IMR-90 (cell line): ENCODE data around the gene SLC2A8. TPM values are rescaled to one million over a fixed set of nuclear protein-coding genes. Genes with fewer than 3 reads are reported as not detected.

ENCODE experiments used
- ATAC-seq: fragments of 200-7000 bp; cut with Tn5 transposase; 2 replicates; pipeline ENCODE4 v1.9.1; 2020; ENCODE audit warnings: low read depth, mild to moderate bottlenecking, moderate library complexity
- BruUV-seq: library from RNA; stranded (reverse); fragments of 400-500 nt; replicated peaks from 2 replicates; lab custom pipeline; 2021; lab: Mats Ljungman, UMichigan
- CTCF ChIA-PET: fragments of 300-600 bp; formaldehyde crosslinking; extraction: SDS; loops from one replicate; lab custom pipeline; 2021; ENCODE audit warnings: antibody characterized with exemption; lab: Yijun Ruan, JAX
- POLR2A ChIA-PET: fragments of 300-600 bp; sonication (Branson Sonifier 250); formaldehyde crosslinking; loops from one replicate; lab custom pipeline; 2022; ENCODE audit warnings: antibody characterized with exemption; ENCODE audit not compliant: unreplicated experiment; lab: Charles Lee
- DNase-seq: peaks from one replicate; pipeline ENCODE4 v3.0.0; 2013
- H2AFZ ChIP-seq: replicated peaks from 2 replicates; pipeline ENCODE3; 2013; ENCODE audit warnings: low read length, mild to moderate bottlenecking; ENCODE audit not compliant: poor library complexity
- H2AK5ac ChIP-seq: 2 replicates; pipeline ENCODE4 v1.6.1; 2013; ENCODE audit warnings: low read depth, low read length, inconsistent platforms
- H2AK9ac ChIP-seq: replicated peaks from 2 replicates; pipeline ENCODE3; 2013; ENCODE audit warnings: mild to moderate bottlenecking, low read depth, low read length, moderate library complexity; ENCODE audit not compliant: poor library complexity
- H2BK120ac ChIP-seq: 2 replicates; pipeline ENCODE4 v1.6.1; 2013; ENCODE audit warnings: low read depth, low read length, inconsistent platforms
- H2BK15ac ChIP-seq: 3 replicates; pipeline ENCODE4 v1.6.1; 2013; ENCODE audit warnings: low read depth, low read length, inconsistent platforms
- H2BK20ac ChIP-seq: 2 replicates; pipeline ENCODE4 v1.6.1; 2013; ENCODE audit warnings: low read depth, mild to moderate bottlenecking, inconsistent platforms, low read length, moderate library complexity
- H2BK5ac ChIP-seq: 2 replicates; pipeline ENCODE4 v1.6.1; 2013; ENCODE audit warnings: mild to moderate bottlenecking, low read depth, low read length, inconsistent platforms; ENCODE audit not compliant: poor library complexity, severe bottlenecking
- H3K14ac ChIP-seq: replicated peaks from 2 replicates; pipeline ENCODE4 v1.6.1; 2013; ENCODE audit warnings: low read depth, low read length, inconsistent platforms
- H3K18ac ChIP-seq: 2 replicates; pipeline ENCODE4 v1.6.1; 2013; ENCODE audit warnings: low read depth, low read length, control low read depth
- H3K23ac ChIP-seq: 2 replicates; pipeline ENCODE4 v1.6.1; 2013; ENCODE audit warnings: low read depth, low read length, inconsistent platforms
- H3K27ac ChIP-seq: 2 replicates; pipeline ENCODE4 v1.5.1; 2013; ENCODE audit warnings: mild to moderate bottlenecking, control low read depth, low read length; ENCODE audit not compliant: insufficient read depth
- H3K27me3 ChIP-seq: 2 replicates; pipeline ENCODE4 v1.6.1; 2013; ENCODE audit warnings: low read length; ENCODE audit not compliant: control insufficient read depth, insufficient read depth
- H3K36me3 ChIP-seq: 2 replicates; pipeline ENCODE4 v1.6.1; 2013; ENCODE audit warnings: low read length, mixed read lengths; ENCODE audit not compliant: control insufficient read depth, insufficient read depth
- H3K4ac ChIP-seq: 2 replicates; pipeline ENCODE4 v1.6.1; 2013; ENCODE audit warnings: low read depth, low read length, inconsistent platforms
- H3K4me1 ChIP-seq: 2 replicates; pipeline ENCODE4 v1.6.1; 2013; ENCODE audit warnings: low read length, mixed read lengths; ENCODE audit not compliant: control insufficient read depth, insufficient read depth
- H3K4me2 ChIP-seq: 2 replicates; pipeline ENCODE4 v1.6.1; 2013; ENCODE audit warnings: low read depth, mild to moderate bottlenecking, control low read depth, low read length, moderate library complexity
- H3K4me3 ChIP-seq: 2 replicates; pipeline ENCODE4 v1.5.1; 2013; ENCODE audit warnings: low read depth, mild to moderate bottlenecking, control low read depth, low read length, moderate library complexity; ENCODE audit not compliant: insufficient read depth
- H3K56ac ChIP-seq: 2 replicates; pipeline ENCODE4 v1.6.1; 2013; ENCODE audit warnings: low read length, inconsistent platforms; ENCODE audit not compliant: insufficient read depth; ENCODE audit errors: extremely low read depth
- H3K79me1 ChIP-seq, 2 experiments: 2 replicates each; pipeline ENCODE4 v1.6.1; 2013; ENCODE audit warnings: low read length in 2 of 2, inconsistent platforms in 1 of 2, low read depth in 1 of 2
- H3K9ac ChIP-seq: 2 replicates; pipeline ENCODE4 v1.6.1; 2013; ENCODE audit warnings: low read depth, low read length, control low read depth
- H3K9me1 ChIP-seq: 2 replicates; pipeline ENCODE4 v1.6.1; 2013; ENCODE audit warnings: low read length, inconsistent platforms; ENCODE audit not compliant: insufficient read depth
- H3K9me3 ChIP-seq: 2 replicates; pipeline ENCODE4 v1.6.1; 2013; ENCODE audit warnings: low read length; ENCODE audit not compliant: control insufficient read depth, insufficient read depth
- H4K20me1 ChIP-seq: 2 replicates; pipeline ENCODE4 v1.6.1; 2013; ENCODE audit warnings: low read length, inconsistent platforms; ENCODE audit not compliant: insufficient read depth
- H4K5ac ChIP-seq: 2 replicates; pipeline ENCODE4 v1.6.1; 2013; ENCODE audit warnings: mild to moderate bottlenecking, low read depth, low read length, control low read depth
- H4K8ac ChIP-seq, 2 experiments: 2 replicates each; pipeline ENCODE4 v1.6.1; 2013; ENCODE audit warnings: low read depth in 2 of 2, low read length in 2 of 2, control low read depth in 1 of 2, inconsistent platforms in 1 of 2
- H4K91ac ChIP-seq: 2 replicates; pipeline ENCODE4 v1.6.1; 2013; ENCODE audit warnings: low read depth, low read length, inconsistent platforms; ENCODE audit not compliant: insufficient read depth
- BHLHE40 ChIP-seq: fragments of 150-350 bp; IDR thresholded peaks from 2 replicates; pipeline ENCODE4 v1.6.1; 2016; ENCODE audit warnings: mild to moderate bottlenecking, low read depth, low read length
- CHD1 ChIP-seq: IDR thresholded peaks from 2 replicates; pipeline ENCODE4 v1.6.1; 2012; ENCODE audit warnings: low read depth, low read length, improper control_type of control experiment
- ELK1 ChIP-seq: fragments of 150-350 bp; IDR thresholded peaks from 2 replicates; pipeline ENCODE4 v1.6.1; 2016; ENCODE audit warnings: low read depth, mild to moderate bottlenecking, low read length, moderate library complexity, borderline replicate concordance
- MAFK ChIP-seq: IDR thresholded peaks from 2 replicates; pipeline ENCODE4 v1.6.1; 2012; ENCODE audit warnings: low read depth, low read length, improper control_type of control experiment
- MAZ ChIP-seq: IDR thresholded peaks from 2 replicates; pipeline ENCODE4 v1.6.1; 2012; ENCODE audit warnings: low read depth, mild to moderate bottlenecking, low read length, improper control_type of control experiment, moderate library complexity, borderline replicate concordance
- MXI1 ChIP-seq: IDR thresholded peaks from 2 replicates; pipeline ENCODE4 v1.6.1; 2012; ENCODE audit warnings: low read depth, mild to moderate bottlenecking, low read length, moderate library complexity, borderline replicate concordance
- RAD21 ChIP-seq: IDR thresholded peaks from 2 replicates; pipeline ENCODE4 v1.6.1; 2012; ENCODE audit warnings: low read length, improper control_type of control experiment
- RCOR1 ChIP-seq: IDR thresholded peaks from 2 replicates; pipeline ENCODE4 v1.6.1; 2012; ENCODE audit warnings: mild to moderate bottlenecking, low read length, improper control_type of control experiment; ENCODE audit not compliant: insufficient replicate concordance
- RFX5 ChIP-seq: IDR thresholded peaks from 2 replicates; pipeline ENCODE4 v1.8.0; 2012; ENCODE audit warnings: low read depth, mild to moderate bottlenecking, low read length, moderate library complexity
- SMC3 ChIP-seq: fragments of 150-350 bp; IDR thresholded peaks from 2 replicates; pipeline ENCODE4 v1.6.1; 2016; ENCODE audit warnings: low read depth, mild to moderate bottlenecking, antibody characterized with exemption, low read length, moderate library complexity
- USF2 ChIP-seq: fragments of 150-350 bp; IDR thresholded peaks from 2 replicates; pipeline ENCODE4 v1.6.1; 2017; ENCODE audit warnings: mild to moderate bottlenecking, antibody characterized with exemption, low read length, low read depth
- WGBS, 2 experiments: methylation state at CpG; one replicate each; pipeline versions ENCODE4 v1.1.5 to v1.1.7; 2013; ENCODE audit warnings: missing lambda C conversion rate in 2 of 2; ENCODE audit not compliant: insufficient read length in 1 of 2; ENCODE audit errors: extremely low coverage in 2 of 2; 5-methylcytosine and 5-hydroxymethylcytosine counted together
- dilution Hi-C: fragments of 300-500 bp; cut with HindIII; formaldehyde crosslinking; loops from one replicate; pipeline ENCODE4 v1.14.3; 2018; ENCODE audit warnings: low sequenced_read_pairs; ENCODE audit not compliant: unreplicated experiment
- in situ Hi-C: fragments of 300-500 bp; cut with MboI; formaldehyde crosslinking; loops from 3 replicates; pipeline ENCODE4 v1.14.3; 2019; ENCODE audit warnings: low sequenced_read_pairs, inconsistent platforms, mixed read lengths
- intact Hi-C: fragments of 100-400 bp; cut with micrococcal nuclease; formaldehyde crosslinking; loops from 2 replicates; pipeline ENCODE4 v1.10.0; 2022
- polyA plus RNA-seq, 3 experiments: library from polyadenylated mRNA; depleted of rRNA; stranded (reverse); fragments of >200 nt; gene quantifications; 2 replicates each; pipeline ENCODE4 v1.2.3, GENCODE V29; 2012; ENCODE audit warnings: low replicate concordance in 1 of 3
- total RNA-seq: library from RNA; depleted of rRNA; stranded (reverse); fragments of >200 nt; gene quantifications from 2 replicates; pipeline ENCODE4 v1.2.3, GENCODE V29; 2012

The SLC2A8 gene
- total and polyA plus RNA-seq, 2 of the 4 experiments (the other 2 are of a cell fraction) = 9.0 to 12.0 TPM

GRCh38 chr9:127353882-127354281, 43.1 kb upstream of the SLC2A8 start (continued):
- no peak for TF ChIP-seq ELK1
- TF ChIP-seq CHD1 = no peak
- TF ChIP-seq RCOR1 = no peak
- no peak for TF ChIP-seq RAD21

GRCh38 chr9:127356906-127357305, 40.1 kb upstream of the SLC2A8 start:
- Histone ChIP-seq H3K36me3 (no peaks in the 10 kb centered on the region; the same call in 1 of the 2 replicates), H3K23ac (no peak overlapping the region), H3K9me3 (no peaks in the 10 kb centered on the region), H2BK5ac (no peak overlapping the region), H3K27me3 (no peaks in the 10 kb centered on the region; the same call in 1 of the 2 replicates), H3K27ac (no peak overlapping the region), H4K5ac (no peak overlapping the region), H2BK20ac (no peak overlapping the region), H3K18ac (no peak overlapping the region), H4K8ac (no peak overlapping the region), H3K79me1 (no peaks in the 10 kb centered on the region), H3K4me3 (no peak overlapping the region), H2BK120ac (no peak overlapping the region), H2AK5ac (no peak overlapping the region), H3K4me1 (no peaks in the 10 kb centered on the region), H3K9ac (no peak overlapping the region), H3K4me2 (no peak overlapping the region), H3K14ac (no peak overlapping the region), H2BK15ac (no peak overlapping the region), H2AK9ac (no peak overlapping the region), H3K4ac (no peak overlapping the region), H4K91ac (no peak overlapping the region), H3K9me1 (no peaks in the 10 kb centered on the region), H3K56ac (no peak overlapping the region), H4K20me1 (no peaks in the 10 kb centered on the region), H2AFZ (no peak overlapping the region)
- CTCF ChIA-PET = no interaction called here
- no peak for ATAC-seq
- in situ Hi-C loops = no loop called here
- WGBS, 2 experiments = no CpG with 5 or more reads among the region's 4 CpGs
- TF ChIP-seq USF2 (no peak), MXI1 (no peak), SMC3 (no peak), RFX5 (no peak), MAFK (no peak), BHLHE40 (no peak), MAZ (no peak), ELK1 (no peak)
- BruUV-seq = no TSS peak
- no peak for DNase-seq
- POLR2A ChIA-PET = no interaction called here
- dilution Hi-C loops = no loop called here
- intact Hi-C loops = no loop called here
